Kidney (tissue), 14 donors: ENCODE results near the gene MPPED1. TPM values are rescaled to one million over a fixed set of nuclear protein-coding genes. Genes with fewer than 3 reads are reported as not detected.

Experiments
- DNase-seq, 5 donors: peaks; one replicate each; pipeline ENCODE4 v3.0.0-alpha.2; 2013 to 2020
- FAIRE-seq: peaks from 2 replicates; lab custom pipeline; 2012; peaks lifted over from hg19 to GRCh38; lab: Jason Lieb, UNC
- H3K27ac ChIP-seq, 2 donors: one replicate each; pipeline ENCODE4 v1.7.0; 2013; ENCODE audit warnings: low read depth in 2 of 2, low read length in 2 of 2, inconsistent platforms in 1 of 2
- H3K27me3 ChIP-seq: one replicate; pipeline ENCODE4 v1.7.1; 2013; ENCODE audit warnings: low read length, inconsistent platforms; ENCODE audit not compliant: control insufficient read depth, insufficient read depth
- H3K36me3 ChIP-seq, 3 donors: one replicate each; pipeline versions ENCODE4 v1.7.0 to v1.7.1; 2013; ENCODE audit warnings: low read length in 3 of 3, control low read depth in 1 of 3, inconsistent platforms in 1 of 3; ENCODE audit not compliant: insufficient read depth in 3 of 3, control insufficient read depth in 2 of 3
- H3K4me1 ChIP-seq, 3 donors: one replicate each; pipeline versions ENCODE4 v1.7.0 to v1.7.1; 2013; ENCODE audit warnings: low read length in 3 of 3, inconsistent platforms in 1 of 3, low read depth in 1 of 3; ENCODE audit not compliant: control insufficient read depth in 2 of 3, insufficient read depth in 2 of 3
- H3K4me3 ChIP-seq, 3 donors: one replicate each; pipeline versions ENCODE4 v1.7.0 to v1.8.1; 2013; ENCODE audit warnings: low read length in 3 of 3, control low read depth in 1 of 3, inconsistent platforms in 1 of 3
- H3K9ac ChIP-seq, 3 donors: one replicate each; pipeline versions ENCODE4 v1.7.0 to v1.7.1; 2013; ENCODE audit warnings: low read length in 3 of 3, control low read depth in 1 of 3, inconsistent platforms in 1 of 3
- H3K9me3 ChIP-seq, 3 donors: one replicate each; pipeline versions ENCODE4 v1.7.0 to v1.7.1; 2013; ENCODE audit warnings: low read length in 3 of 3, control low read depth in 1 of 3, inconsistent platforms in 1 of 3; ENCODE audit not compliant: control insufficient read depth in 2 of 3, insufficient read depth in 1 of 3
- intact Hi-C: fragments of 100-400 bp; cut with DNase I; formaldehyde crosslinking; loops from one replicate; pipeline ENCODE4 v1.11.1; 2022
- polyA plus RNA-seq: library from polyadenylated mRNA; stranded (reverse); fragments of 350-450 nt; fragmentation: Illumina TruSeq; extraction: RNeasy Lipid Tissue Mini Kit (QIAGEN cat#74804); gene quantifications from one replicate; pipeline ENCODE4 v1.2.3, GENCODE V29; 2014; ENCODE audit warnings: low read depth, low replicate concordance; ENCODE audit not compliant: insufficient read depth
- total RNA-seq: library from RNA; stranded (reverse); fragmentation: NEBNext Ultra II Directional; extraction: Animal tissue kit (Norgen Biotek cat#: 25700); gene quantifications from one replicate; pipeline ENCODE4 v1.2.1, GENCODE V29; 2021
- TF ChIP-seq, protein P1 (sequence below): IDR thresholded peaks from 3 replicates; pipeline ENCODE4 v1.5.1; 2012; ENCODE audit warnings: mild to moderate bottlenecking, moderate library complexity, borderline replicate concordance; ENCODE audit not compliant: insufficient read depth; ENCODE audit errors: extremely low read depth
- donor health status: control.
- donor health status: control.
- donor health status: control.
- donor health status: control.
- donor health status: control.
- donor health status: DM: yes; HTN: yes; CAD: no.
- donor health status: Normal renal cell carcinoma (clear cell type).

The MPPED1 gene
- total and polyA plus RNA-seq, 2 donors from 2014 or later: not detected

DNA sequence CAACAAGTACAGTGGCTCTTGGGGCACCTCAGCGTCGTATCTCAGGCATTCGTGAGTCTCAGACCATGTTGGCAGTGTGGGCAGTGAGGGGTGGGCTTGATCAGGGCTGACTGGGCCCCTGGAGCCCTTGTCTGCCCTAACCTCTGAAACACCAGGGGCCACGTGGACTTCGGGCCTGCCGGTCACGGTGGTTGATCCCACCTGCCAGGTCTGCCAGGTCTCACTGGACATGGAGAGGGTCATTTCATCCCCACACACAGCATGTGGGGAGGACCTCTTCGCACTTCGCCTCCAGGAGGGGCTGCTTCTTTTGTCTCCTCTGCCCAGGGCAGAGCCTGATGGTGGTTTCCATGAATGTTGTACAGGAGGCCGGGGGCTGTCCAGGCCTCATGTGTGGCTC is 77.1 kb downstream of the MPPED1 start:
- intact Hi-C loops: no loop called here

DNA sequence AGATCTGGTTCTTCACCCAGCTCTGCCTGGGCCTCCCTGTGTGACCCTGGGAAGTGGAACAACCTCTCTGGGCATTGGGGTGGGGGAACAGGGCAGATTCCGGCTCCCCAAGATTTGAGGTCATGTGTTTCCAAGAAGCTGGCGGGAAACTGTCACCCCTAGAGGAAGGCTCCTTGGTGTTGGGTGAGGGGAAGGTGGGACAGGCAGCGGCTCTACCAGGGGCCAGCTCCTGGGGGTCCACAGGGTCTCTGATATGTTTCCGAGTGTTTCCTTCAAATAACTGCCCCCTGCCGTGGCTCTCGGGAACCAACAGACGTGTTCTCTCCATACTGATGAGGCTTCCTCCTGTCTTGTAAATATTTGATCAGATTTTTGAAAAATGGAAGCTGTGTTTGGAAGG is 78.5 kb downstream of the MPPED1 start:
- no peaks in the 10 kb centered on the region for H3K4me1 ChIP-seq
- H3K9me3 ChIP-seq: peaks cover 0 to 2% (median 0%) of the 10 kb centered on the region in 3 donors
- H3K27ac ChIP-seq: no peak overlapping the region
- DNase-seq (peak in 1 of 5 donors; percentile 13), FAIRE-seq (no peak)
- H3K9ac ChIP-seq: no peak overlapping the region
- no peaks in the 10 kb centered on the region for H3K36me3 ChIP-seq
- intact Hi-C loops: no loop called here
- no peak overlapping the region for H3K4me3 ChIP-seq
- peaks cover under 1% of the 10 kb centered on the region for H3K27me3 ChIP-seq
- TF ChIP-seq, protein P1, sequence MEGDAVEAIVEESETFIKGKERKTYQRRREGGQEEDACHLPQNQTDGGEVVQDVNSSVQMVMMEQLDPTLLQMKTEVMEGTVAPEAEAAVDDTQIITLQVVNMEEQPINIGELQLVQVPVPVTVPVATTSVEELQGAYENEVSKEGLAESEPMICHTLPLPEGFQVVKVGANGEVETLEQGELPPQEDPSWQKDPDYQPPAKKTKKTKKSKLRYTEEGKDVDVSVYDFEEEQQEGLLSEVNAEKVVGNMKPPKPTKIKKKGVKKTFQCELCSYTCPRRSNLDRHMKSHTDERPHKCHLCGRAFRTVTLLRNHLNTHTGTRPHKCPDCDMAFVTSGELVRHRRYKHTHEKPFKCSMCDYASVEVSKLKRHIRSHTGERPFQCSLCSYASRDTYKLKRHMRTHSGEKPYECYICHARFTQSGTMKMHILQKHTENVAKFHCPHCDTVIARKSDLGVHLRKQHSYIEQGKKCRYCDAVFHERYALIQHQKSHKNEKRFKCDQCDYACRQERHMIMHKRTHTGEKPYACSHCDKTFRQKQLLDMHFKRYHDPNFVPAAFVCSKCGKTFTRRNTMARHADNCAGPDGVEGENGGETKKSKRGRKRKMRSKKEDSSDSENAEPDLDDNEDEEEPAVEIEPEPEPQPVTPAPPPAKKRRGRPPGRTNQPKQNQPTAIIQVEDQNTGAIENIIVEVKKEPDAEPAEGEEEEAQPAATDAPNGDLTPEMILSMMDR: no peak

More for the DNA sequence above, 77.1 kb downstream of the MPPED1 start:
- Histone ChIP-seq H3K4me3 (no peak overlapping the region), H3K27ac (no peak overlapping the region), H3K9me3 (peaks cover 0 to 2% (median 2%) of the 10 kb centered on the region in 3 donors), H3K4me1 (no peaks in the 10 kb centered on the region), H3K9ac (no peak overlapping the region), H3K27me3 (peaks cover 6% of the 10 kb centered on the region), H3K36me3 (no peaks in the 10 kb centered on the region)
- FAIRE-seq (no peak), DNase-seq (peak in 1 of 5 donors; percentile 52)
- TF ChIP-seq, protein P1: no peak

DNA sequence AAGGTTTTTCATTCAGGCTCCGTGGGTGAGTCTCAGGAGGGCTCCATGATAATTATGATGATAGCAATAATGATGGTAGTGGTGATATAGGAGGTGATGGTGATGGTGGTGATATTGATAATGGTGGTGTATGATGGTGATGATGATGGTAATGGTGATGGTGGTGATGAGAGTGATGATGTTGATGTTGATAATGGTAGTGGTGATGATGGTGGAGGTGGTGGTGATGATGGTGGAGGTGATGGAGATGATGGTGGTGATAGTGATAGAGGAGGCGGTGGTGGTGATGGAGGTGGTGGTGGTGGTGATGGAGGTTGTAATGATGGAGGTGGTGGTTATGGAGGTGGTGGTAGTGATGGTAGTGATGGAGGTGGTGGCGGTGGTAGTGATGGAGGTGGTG is 79.4 kb downstream of the MPPED1 start:
- peaks cover 0 to 2% (median 0%) of the 10 kb centered on the region in 3 donors for H3K9me3 ChIP-seq
- DNase-seq (no peak), FAIRE-seq (no peak)
- no peak overlapping the region for H3K27ac ChIP-seq
- TF ChIP-seq, protein P1: no peak
- H3K4me1 ChIP-seq: no peaks in the 10 kb centered on the region
- H3K9ac ChIP-seq: no peak overlapping the region
- no peaks in the 10 kb centered on the region for H3K27me3 ChIP-seq
- H3K4me3 ChIP-seq: no peak overlapping the region
- no peaks in the 10 kb centered on the region for H3K36me3 ChIP-seq
- intact Hi-C loops: no loop called here

DNA sequence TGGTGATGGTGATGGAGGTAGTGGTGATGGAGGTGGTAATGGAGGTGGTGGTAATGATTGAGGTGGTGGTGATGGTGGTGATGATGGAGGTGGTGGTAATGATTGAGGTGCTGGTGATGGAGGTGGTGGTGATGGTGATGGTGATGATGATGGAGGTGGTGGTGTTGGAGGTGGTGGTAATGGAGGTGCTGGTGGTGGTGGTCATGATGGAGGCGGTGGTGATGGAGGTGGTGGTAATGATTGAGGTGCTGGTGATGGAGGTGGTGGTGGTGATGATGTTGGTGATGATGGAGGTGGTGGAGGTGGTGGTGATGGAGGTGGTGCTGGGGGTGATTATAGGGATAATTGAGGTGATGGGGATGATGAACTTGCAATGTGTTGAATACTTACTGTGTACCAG is 79.9 kb downstream of the MPPED1 start:
- Histone ChIP-seq H3K9ac (no peak overlapping the region), H3K27ac (no peak overlapping the region), H3K36me3 (no peaks in the 10 kb centered on the region), H3K9me3 (peaks cover 0 to 2% (median 0%) of the 10 kb centered on the region in 3 donors), H3K4me1 (no peaks in the 10 kb centered on the region), H3K4me3 (no peak overlapping the region), H3K27me3 (no peaks in the 10 kb centered on the region)
- FAIRE-seq (no peak), DNase-seq (no peak)
- TF ChIP-seq, protein P1: no peak
- intact Hi-C loops: no loop called here
